Mesendoderm (in vitro differentiated cells): ENCODE results near the gene SLC22A5.

Source experiments
- DNase-seq: peaks from one replicate; pipeline ENCODE4 v3.0.0; 2013
- H2AK5ac ChIP-seq: 2 replicates; pipeline ENCODE4 v1.6.1; 2013; ENCODE audit warnings: low read length, inconsistent platforms
- H2BK120ac ChIP-seq: 2 replicates; pipeline ENCODE4 v1.6.1; 2013; ENCODE audit warnings: low read depth, mild to moderate bottlenecking, low read length, moderate library complexity, mixed read lengths
- H2BK15ac ChIP-seq: replicated peaks from 2 replicates; pipeline ENCODE4 v1.6.1; 2013; ENCODE audit warnings: low read depth, mild to moderate bottlenecking, moderate library complexity
- H2BK5ac ChIP-seq: 2 replicates; pipeline ENCODE4 v1.6.1; 2013; ENCODE audit warnings: low read length, inconsistent platforms
- H3K18ac ChIP-seq: 2 replicates; pipeline ENCODE4 v1.6.1; 2013; ENCODE audit warnings: mild to moderate bottlenecking, low read length, mixed read lengths
- H3K23ac ChIP-seq: one replicate; pipeline ENCODE4 v1.6.1; 2013; ENCODE audit warnings: low read length
- H3K27ac ChIP-seq: 2 replicates; pipeline ENCODE4 v1.5.1; 2013; ENCODE audit warnings: low read depth, mild to moderate bottlenecking, inconsistent platforms, low read length, moderate library complexity
- H3K27me3 ChIP-seq: 2 replicates; pipeline ENCODE4 v1.6.1; 2013; ENCODE audit warnings: low read length, control low read depth, mild to moderate bottlenecking, inconsistent platforms; ENCODE audit not compliant: insufficient read depth, poor library complexity
- H3K36me3 ChIP-seq: 2 replicates; pipeline ENCODE4 v1.6.1; 2013; ENCODE audit warnings: low read length, inconsistent platforms; ENCODE audit not compliant: control insufficient read depth, insufficient read depth
- H3K4ac ChIP-seq: one replicate; pipeline ENCODE4 v1.6.1; 2013; ENCODE audit warnings: low read depth, mild to moderate bottlenecking, low read length, moderate library complexity
- H3K4me1 ChIP-seq: 2 replicates; pipeline ENCODE4 v1.6.1; 2013; ENCODE audit warnings: low read depth, low read length, inconsistent platforms; ENCODE audit not compliant: control insufficient read depth
- H3K4me2 ChIP-seq: 2 replicates; pipeline ENCODE4 v1.6.1; 2013; ENCODE audit warnings: low read length
- H3K4me3 ChIP-seq: 2 replicates; pipeline ENCODE4 v1.5.1; 2013; ENCODE audit warnings: mild to moderate bottlenecking, low read length
- H3K56ac ChIP-seq: one replicate; pipeline ENCODE4 v1.6.1; 2013; ENCODE audit warnings: low read length
- H3K79me1 ChIP-seq: 2 replicates; pipeline ENCODE4 v1.6.1; 2013; ENCODE audit warnings: low read length, inconsistent platforms
- H3K79me2 ChIP-seq: 2 replicates; pipeline ENCODE4 v1.6.1; 2013; ENCODE audit warnings: mild to moderate bottlenecking, low read length; ENCODE audit not compliant: control insufficient read depth, insufficient read depth
- H3K9ac ChIP-seq: 2 replicates; pipeline ENCODE4 v1.6.1; 2013; ENCODE audit warnings: low read length, inconsistent platforms
- H4K5ac ChIP-seq: one replicate; pipeline ENCODE4 v1.6.1; 2013; ENCODE audit warnings: low read length
- H4K8ac ChIP-seq: one replicate; pipeline ENCODE4 v1.6.1; 2013; ENCODE audit warnings: low read depth, mild to moderate bottlenecking, control low read depth, low read length, moderate library complexity
- WGBS: extraction: QIAGEN DNeasy Blood & Tissue Kit; methylation state at CpG from one replicate; pipeline ENCODE4 v1.1.7; 2013; ENCODE audit warnings: low lambda C conversion rate, missing lambda C conversion rate; ENCODE audit not compliant: insufficient coverage; ENCODE audit errors: extremely low coverage; 5-methylcytosine and 5-hydroxymethylcytosine counted together

The SLC22A5 gene

DNA sequence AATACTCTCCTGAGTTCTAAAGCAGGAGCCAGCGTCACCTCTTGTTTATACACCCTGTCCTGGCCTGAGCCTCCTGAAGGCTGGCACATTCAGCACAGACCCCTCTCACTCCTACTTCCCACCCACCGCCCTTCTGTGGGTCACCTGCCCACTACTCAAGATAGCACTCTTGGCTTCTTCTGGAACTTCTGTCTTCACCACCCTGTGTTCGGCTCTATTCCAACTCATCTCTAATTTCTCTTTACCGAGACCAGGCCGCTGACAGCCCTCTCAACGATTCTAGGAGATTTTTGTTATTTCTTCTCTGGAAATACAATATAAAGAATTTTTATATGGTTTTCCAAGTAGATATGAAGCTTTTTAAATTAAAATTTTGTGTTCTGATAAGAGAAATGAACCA, 63.6 kb downstream of the SLC22A5 start:
- no peak overlapping the region for H3K23ac ChIP-seq
- no peak overlapping the region for H3K56ac ChIP-seq
- DNase-seq: no peak
- H2BK120ac ChIP-seq: no peak overlapping the region
- no peak overlapping the region for H3K4me3 ChIP-seq
- H3K27ac ChIP-seq: no peak overlapping the region
- no peak overlapping the region for H3K18ac ChIP-seq
- no peak overlapping the region for H2BK15ac ChIP-seq
- H3K79me2 ChIP-seq: no peaks in the 10 kb centered on the region
- peaks cover 10% of the 10 kb centered on the region for H3K4me1 ChIP-seq
- H3K4me2 ChIP-seq: no peak overlapping the region
- H4K5ac ChIP-seq: no peak overlapping the region
- no peaks in the 10 kb centered on the region for H3K27me3 ChIP-seq
- WGBS: no CpG with 5 or more reads among the region's 6 CpGs
- no peak overlapping the region for H4K8ac ChIP-seq
- H2AK5ac ChIP-seq: no peak overlapping the region
- no peak overlapping the region for H3K9ac ChIP-seq
- H3K4ac ChIP-seq: no peak overlapping the region
- no peaks in the 10 kb centered on the region for H3K36me3 ChIP-seq
- no peak overlapping the region for H2BK5ac ChIP-seq
- H3K79me1 ChIP-seq: no peaks in the 10 kb centered on the region

DNA sequence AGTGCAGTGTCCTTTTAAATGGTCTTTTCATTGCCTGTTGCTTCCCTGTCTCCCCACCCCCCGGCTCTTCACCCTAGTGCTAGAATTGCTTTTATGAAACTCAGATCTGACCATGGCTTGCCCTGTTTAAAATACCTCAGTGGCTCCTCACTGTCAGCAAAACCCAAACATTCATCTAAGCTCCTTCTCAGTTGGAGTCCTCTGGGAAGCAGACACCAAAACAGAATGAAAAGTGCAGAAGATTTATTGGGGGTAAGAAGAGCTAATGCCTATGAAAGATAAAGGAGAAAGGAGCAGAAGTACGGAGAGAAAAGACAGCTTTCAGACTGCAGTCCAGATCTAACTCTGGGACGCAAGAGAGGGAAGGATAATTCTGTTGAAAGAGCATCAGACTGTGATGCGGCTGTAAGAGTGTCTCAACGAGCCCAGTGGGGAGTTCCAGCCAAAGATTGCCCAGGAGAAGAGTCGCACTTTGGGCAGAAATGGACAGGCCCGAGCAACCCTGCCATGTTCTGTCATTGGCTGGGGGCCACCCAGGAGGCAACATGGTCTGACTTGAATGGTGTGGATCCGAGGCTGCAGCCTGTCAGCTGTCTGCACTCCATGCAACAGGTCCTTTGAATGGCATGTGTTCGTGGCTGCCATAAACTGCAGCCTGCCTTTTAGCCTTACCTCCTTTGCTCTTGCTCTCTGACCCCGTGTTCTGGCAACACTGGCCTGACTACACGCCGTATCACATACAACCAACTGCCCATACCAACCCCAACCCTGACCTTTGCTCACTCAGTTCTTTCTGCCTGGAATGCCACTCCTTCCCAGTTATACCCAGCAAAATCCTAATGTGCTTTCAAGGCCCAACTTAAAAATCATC, 65.1 kb downstream of the SLC22A5 start:
- Histone ChIP-seq H4K5ac (no peak overlapping the region), H3K4me2 (no peak overlapping the region), H2BK5ac (no peak overlapping the region), H3K9ac (no peak overlapping the region), H3K4me1 (peaks cover 10% of the 10 kb centered on the region), H3K79me1 (no peaks in the 10 kb centered on the region), H2BK15ac (no peak overlapping the region), H3K4me3 (no peak overlapping the region), H3K27ac (no peak overlapping the region), H2AK5ac (no peak overlapping the region), H2BK120ac (no peak overlapping the region), H3K27me3 (no peaks in the 10 kb centered on the region), H3K23ac (no peak overlapping the region), H4K8ac (no peak overlapping the region), H3K18ac (no peak overlapping the region), H3K79me2 (no peaks in the 10 kb centered on the region), H3K4ac (no peak overlapping the region), H3K36me3 (no peaks in the 10 kb centered on the region), H3K56ac (no peak overlapping the region)
- DNase-seq: no peak
- no CpG with 5 or more reads among the region's 12 CpGs for WGBS

DNA sequence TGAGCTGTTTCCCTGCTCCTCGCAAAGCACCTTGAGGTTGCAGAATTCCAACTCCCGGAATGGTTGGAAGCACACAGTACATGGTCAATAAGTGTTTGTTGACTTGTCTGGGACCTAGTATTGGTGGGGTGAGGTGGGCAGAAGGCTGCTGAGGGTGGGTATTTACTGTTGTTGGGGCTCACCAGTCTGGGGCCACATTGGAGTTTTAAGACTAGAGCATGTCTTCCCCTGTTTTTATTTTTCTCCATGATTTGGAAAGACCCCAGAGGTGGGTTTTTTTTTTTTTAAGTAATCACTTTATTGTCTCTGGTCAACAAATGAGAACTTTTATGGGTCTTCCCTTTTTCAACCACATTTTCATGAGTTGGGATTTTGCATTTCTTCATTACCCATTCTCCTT, 65.9 kb downstream of the SLC22A5 start:
- no CpG with 5 or more reads among the region's 2 CpGs for WGBS
- no peak for DNase-seq

DNA sequence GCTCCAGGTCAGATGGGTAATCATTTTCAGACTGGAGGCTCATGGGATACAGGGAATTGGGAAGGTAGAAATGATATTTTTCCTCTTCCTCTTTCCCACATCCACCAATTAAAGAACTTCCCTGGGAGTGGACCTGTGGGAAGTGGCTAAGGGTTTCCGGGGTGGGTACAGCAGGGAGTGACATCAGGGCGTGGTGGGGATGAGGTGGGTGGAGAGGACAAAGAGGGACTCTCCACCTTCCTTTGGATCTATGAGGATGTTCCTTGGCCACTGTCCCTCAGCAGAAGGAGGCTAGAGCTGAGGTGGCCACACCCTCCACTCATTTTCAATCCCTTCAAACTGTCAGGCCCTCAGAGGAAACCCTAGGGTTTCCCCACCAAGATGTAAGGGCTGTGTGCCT, 66.4 kb downstream of the SLC22A5 start:
- Histone ChIP-seq H3K4me1 (peaks cover 10% of the 10 kb centered on the region), H3K27ac (no peak overlapping the region), H3K79me2 (no peaks in the 10 kb centered on the region), H3K36me3 (no peaks in the 10 kb centered on the region), H3K4me3 (no peak overlapping the region), H3K4me2 (no peak overlapping the region), H3K23ac (no peak overlapping the region), H2AK5ac (no peak overlapping the region), H3K18ac (no peak overlapping the region), H2BK5ac (no peak overlapping the region), H2BK15ac (no peak overlapping the region), H3K56ac (no peak overlapping the region), H3K4ac (no peak overlapping the region), H3K27me3 (no peaks in the 10 kb centered on the region), H3K9ac (no peak overlapping the region), H3K79me1 (no peaks in the 10 kb centered on the region), H4K8ac (no peak overlapping the region), H2BK120ac (no peak overlapping the region), H4K5ac (no peak overlapping the region)
- no CpG with 5 or more reads among the region's 2 CpGs for WGBS
- no peak for DNase-seq

More for the DNA sequence above, 65.9 kb downstream of the SLC22A5 start:
- Histone ChIP-seq H4K8ac (no peak overlapping the region), H3K27me3 (no peaks in the 10 kb centered on the region), H3K4me2 (no peak overlapping the region), H3K23ac (no peak overlapping the region), H2AK5ac (no peak overlapping the region), H3K4me1 (peaks cover 10% of the 10 kb centered on the region), H3K4me3 (no peak overlapping the region), H3K56ac (no peak overlapping the region), H2BK120ac (no peak overlapping the region), H3K79me1 (no peaks in the 10 kb centered on the region), H3K79me2 (no peaks in the 10 kb centered on the region), H2BK15ac (no peak overlapping the region), H4K5ac (no peak overlapping the region), H3K9ac (no peak overlapping the region), H2BK5ac (no peak overlapping the region), H3K18ac (no peak overlapping the region), H3K4ac (no peak overlapping the region), H3K36me3 (no peaks in the 10 kb centered on the region), H3K27ac (no peak overlapping the region)

DNA sequence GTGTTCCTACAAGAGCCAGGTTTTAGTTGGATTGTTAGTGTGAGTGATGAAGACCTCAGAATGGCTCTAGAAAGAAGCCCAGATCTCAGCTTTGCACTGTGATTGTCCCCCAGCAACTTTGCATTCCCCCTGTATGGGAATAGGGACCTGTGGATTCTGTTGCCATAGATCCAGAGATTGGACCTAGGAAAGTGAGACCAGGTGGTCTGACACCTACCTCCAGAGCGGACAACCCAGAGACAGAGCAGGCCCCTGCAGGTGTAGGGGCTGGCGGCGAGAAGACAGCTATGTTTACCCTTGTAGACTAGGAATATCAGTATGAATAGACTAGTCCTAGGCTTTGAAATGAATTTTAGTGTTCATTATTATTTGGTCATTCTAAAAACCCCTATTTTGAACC, 67.4 kb downstream of the SLC22A5 start:
- Histone ChIP-seq H3K4me1 (peaks cover 10% of the 10 kb centered on the region), H3K79me2 (no peaks in the 10 kb centered on the region), H3K4me3 (no peak overlapping the region), H3K4ac (no peak overlapping the region), H4K8ac (no peak overlapping the region), H2AK5ac (peak overlapping the region; percentile 14), H3K4me2 (no peak overlapping the region), H4K5ac (no peak overlapping the region), H2BK15ac (no peak overlapping the region), H3K79me1 (no peaks in the 10 kb centered on the region), H3K9ac (no peak overlapping the region), H3K18ac (peak overlapping the region; percentile 92), H3K36me3 (no peaks in the 10 kb centered on the region), H3K56ac (no peak overlapping the region), H3K27ac (no peak overlapping the region), H2BK120ac (no peak overlapping the region), H3K27me3 (no peaks in the 10 kb centered on the region), H2BK5ac (no peak overlapping the region), H3K23ac (no peak overlapping the region)
- DNase-seq: no peak
- WGBS: no CpG with 5 or more reads among the region's 3 CpGs
